GM15510 (cell line): Measurements from ENCODE around the gene OSM.

Experiments used
- POLR2A ChIP-seq: IDR thresholded peaks from 3 replicates; pipeline ENCODE4 v1.6.1; 2011; ENCODE audit warnings: borderline replicate concordance; ENCODE audit not compliant: insufficient read length; ENCODE audit errors: extremely low read depth

Gene OSM

DNA sequence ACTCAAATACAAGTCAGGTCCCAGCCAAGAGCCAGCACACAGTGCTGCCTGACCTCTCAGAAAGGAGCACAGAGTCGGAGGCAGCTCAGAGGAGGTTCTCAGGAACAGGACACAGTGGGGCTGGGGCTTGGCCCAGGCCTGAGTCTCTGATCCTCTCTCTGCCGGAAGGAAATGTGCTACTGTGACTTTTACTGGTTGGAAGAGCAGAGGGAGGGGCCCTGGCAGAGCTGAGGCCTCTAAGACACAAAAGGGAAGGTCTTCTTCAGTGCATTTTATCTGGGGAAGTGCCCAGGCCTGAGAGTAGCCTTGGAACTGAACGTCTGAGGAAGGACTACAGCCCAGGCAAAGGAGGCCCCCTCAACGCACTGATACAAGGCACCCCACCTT lies 38.9 kb upstream of the OSM start:
- TF ChIP-seq POLR2A, result peak; percentile 60

DNA sequence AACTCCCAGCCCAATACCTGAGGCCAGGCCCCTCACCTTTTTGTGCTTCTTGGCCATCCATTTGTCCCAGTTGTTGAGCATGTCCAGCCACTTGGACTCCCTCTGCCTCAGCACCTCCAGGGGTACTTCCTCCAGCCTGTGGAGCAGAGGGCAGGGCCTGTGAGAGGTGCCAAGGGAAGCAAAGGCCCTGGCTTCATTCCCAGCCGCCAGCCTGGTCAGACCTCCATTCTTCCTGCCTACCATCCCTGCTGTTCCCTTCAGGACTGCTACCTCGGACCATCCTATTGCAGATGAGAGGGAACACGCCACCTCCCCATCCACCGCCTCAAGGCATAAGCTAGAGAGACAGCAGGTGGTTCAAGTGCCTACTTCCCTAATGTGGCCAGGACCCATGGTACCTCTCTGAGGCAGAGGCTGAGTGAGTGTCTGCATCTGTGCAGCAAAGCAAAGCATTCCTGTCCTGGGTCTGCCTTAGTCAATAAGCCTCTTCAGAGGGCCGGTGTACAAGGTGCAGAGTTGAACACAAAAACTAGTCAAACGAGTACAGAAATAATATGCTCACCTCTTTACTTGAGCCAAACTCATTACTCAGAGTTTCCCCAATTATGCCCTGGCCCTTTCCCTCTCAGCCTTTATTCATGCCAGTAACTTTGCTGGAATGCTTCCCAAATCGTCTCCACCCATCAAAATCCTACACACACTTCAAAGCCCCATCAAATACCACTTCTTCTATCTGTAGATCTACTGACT lies 38.0 kb upstream of the OSM start:
- TF ChIP-seq POLR2A, result no peak

DNA sequence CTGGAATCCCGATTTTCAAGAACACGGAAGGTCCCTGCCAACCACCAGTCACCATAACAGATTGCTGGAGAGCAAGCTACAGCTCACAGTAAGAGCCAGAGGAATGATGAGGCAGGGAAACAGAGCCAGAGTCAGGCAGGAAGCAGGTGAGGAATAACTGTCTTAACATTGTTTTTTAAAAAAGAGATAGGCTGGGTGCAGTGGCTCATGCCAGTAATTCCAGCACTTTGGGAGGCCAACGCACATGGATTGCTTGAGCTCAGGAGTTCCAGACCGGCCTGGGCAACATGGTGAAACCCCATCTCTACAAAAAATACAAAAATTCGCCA lies 36.1 kb upstream of the OSM start:
- no peak for TF ChIP-seq POLR2A

DNA sequence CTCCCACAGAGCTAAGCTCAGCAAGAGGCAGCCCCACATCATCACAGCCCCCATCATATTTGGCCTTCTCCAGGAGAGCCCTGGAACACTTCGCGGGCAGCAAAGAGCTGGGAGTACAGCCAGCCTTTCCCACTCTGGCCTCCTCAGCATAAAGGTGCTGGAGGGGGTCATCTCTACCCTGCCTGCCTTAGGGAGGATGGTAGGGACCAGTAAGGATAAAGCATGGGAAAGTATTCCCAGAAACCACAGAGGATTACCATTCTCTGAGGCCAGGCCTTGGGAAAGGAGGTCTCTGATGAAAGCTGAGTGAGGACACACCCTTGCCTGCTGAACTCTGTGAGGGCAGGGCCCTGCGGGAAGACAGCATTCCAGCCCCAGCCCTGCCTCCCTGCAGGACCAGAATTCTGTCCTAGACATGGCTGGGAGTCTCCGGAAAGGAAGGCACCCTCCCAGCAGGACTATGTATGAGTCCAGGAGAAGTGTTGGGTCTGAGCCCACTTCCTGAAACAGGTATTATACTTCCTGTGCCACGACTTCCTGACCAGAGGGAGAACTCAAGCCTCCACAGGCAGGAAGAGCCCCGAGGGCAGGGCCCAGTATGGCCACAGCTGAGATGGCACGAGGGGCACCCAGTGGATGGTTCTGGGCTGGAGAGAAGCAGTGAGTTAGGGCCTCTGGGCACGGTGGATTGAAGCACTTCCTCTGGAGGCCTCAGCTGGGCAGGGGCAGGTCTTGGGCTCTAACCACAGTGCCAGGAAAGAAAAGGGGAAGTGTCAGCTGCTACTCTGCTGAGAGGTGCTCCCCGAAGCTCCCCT lies 35.6 kb upstream of the OSM start:
- no peak for TF ChIP-seq POLR2A

DNA sequence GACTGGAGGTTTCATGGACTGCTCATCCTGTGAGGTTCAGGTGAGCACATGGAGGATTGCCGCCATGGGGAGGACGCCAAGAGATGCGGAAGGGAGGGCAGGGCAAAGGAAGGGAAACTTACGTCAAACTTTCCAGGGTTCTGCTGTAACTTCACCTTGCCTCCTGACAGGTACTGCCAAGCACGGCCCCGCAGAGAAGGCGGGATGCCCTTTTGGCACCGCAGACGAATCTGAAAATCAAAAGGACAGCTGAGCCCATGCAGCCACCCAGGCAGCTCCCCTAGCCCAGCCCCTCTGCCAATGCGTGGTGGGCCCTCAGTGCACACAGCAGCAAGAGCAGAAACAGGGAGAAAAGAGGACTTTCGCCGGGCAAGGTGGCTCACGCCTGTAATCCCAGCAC lies 32.7 kb upstream of the OSM start:
- no peak for TF ChIP-seq POLR2A

DNA sequence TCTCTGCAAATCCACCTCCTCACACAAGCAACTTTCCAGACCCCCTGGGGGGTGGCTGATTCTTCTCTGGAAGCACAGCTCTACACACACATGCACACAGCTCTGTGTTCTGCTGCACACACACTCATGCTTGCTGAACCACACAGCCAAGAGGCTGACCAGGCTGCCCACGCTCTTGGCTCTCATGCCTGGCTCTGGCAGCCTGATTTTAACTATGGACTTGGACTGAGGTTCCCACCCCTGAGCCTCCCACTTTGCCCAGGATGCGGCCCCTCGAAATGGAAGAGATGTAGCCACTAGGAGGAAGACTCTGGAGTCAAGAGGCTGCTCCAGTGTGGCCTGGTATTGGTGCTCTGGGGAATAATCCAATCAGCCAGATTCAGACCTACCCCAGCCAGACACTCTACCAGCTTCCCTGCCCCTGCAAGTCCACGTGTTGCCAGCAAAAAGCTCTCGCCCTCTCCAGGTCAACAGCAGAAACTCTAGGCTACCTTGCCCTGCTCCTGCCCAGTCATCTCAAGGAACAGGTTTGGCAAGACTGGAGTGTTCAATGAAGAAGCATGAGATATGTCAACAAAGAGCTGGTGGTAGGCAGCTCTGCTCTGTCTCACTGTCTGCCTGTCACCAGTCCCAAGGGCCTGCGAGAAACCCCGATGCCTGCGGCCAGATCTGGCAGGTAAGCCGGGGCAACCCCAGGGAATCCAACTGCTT lies 31.5 kb upstream of the OSM start:
- no peak for TF ChIP-seq POLR2A

DNA sequence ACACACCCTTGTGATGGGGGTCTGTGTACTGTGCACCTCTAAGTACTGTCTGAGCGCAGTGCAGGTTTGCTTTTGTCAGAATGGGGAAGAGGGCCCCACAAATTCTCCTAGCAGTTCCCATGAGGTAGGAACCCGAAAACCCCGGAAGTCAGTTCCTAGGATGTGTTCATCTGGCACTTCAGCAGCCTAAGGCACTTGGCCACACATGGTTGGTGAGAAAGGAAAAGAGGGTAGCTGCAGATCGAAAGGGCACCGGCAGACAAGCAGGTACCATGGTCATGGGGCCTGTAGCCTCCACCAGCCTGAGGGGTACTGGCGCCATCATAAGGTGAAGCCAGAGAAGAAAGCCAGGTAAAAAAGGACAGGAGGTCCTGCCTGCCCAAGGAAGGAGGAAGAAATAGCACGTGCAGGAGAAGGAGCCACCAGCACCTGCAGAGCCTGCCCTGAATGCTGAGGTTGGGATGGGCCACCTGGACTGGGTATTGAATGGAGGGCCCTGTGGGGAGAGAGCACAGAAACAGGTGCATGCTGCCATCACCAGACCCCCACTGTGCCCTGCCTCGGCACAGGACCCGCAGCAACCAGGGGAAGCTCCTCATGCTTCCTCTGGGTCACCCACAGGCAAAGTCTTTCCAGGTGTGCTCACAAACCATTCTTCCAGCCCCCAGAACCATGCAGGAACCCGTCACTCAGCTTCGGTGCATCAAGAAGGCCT lies 30.8 kb upstream of the OSM start:
- TF ChIP-seq POLR2A, result no peak

DNA sequence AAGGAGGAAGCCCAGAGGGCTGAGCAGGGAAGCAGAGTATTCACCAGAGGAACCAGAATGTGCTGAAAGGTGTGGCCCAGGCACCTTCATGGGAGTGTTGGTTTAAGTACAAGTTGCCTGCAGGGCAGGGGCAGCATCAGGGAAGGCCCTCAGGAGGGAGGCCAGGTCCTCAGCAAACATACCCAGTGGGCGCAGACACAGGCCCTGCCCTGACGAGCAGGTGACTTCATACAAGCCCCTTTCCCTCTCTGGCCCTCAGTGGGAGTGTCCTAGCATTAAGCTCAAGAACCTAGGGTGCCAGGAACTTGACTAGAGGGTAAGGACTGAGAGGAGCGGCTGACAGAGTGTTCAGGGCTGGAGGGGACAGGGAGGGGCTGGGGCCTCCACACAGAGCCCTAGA lies 30.2 kb upstream of the OSM start:
- no peak for TF ChIP-seq POLR2A

DNA sequence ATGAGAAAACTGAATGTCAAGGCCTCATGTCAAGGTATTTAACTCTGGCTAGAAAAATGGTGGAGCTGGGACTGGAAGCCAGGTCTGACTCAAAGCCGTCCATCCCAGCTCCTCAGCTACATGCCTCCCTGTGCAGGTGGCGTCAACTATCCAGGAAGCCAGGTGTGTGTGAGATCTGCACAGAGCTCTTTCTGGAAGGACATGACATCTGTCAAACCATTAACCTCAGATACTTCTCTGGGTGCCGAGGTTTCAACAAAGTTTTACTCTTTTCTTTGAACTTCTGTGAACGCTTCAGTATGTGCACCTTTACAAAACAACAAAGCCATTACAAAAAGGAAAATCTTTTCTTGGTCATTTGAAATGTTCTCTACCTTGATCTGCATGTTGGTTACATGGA lies 29.7 kb upstream of the OSM start:
- TF ChIP-seq POLR2A, result no peak

DNA sequence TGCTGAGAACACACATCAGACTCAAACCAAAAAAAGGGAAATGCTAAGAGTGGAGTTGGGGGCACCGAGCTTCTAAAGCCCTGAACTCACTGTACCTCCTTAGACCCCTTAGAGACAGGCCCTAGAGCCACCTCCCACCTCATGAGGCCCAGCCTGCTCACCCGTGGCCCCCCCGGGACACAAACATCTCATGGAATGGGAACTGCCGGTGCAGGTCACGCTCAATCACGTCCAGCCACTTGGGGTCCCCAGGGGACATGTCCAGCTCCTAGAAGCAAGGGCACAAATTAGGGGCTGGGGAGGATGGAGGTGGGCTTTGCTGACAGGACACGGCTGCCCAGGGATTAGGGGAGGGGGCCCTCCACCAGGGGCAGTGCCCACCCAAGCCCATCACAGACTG lies 28.9 kb upstream of the OSM start:
- no peak for TF ChIP-seq POLR2A

DNA sequence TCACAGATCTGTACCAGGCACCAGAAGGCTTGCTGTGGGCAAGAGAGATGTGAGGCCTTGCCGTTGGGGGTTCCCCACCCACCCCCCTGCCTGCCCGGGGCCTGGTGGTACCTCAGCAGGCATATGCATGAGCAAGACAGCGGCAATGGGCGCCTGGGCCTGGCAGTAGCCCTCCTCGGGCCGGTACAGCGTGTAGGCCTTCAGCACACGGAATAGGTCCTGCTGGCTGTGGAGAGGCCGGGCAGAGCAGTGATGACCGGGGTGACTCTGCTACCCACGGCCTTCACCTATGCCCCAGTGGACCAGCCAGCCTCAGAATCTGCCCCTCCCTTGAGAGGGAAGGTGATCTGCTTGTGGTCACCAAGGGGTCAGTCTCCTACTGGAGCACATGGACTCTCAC lies 28.2 kb upstream of the OSM start:
- no peak for TF ChIP-seq POLR2A

DNA sequence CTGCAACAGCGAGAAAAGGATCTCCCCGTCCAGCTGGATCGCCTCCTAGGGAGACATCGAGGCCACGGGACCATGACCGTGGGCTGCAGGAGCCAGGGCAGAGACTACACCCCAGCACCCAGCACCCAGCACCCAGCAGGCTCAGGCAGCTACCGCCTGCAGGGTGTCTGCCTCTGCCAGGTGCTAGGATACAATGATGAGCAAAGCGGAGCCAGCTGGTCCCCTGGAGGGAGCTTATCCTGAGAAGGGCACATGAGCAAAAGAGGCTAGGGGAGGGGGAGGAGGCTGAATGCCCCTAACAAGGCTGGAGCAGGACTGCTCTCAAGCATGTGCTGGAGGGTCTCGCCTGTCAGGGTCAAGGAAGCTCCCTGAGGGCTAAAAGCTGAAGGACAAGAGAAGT lies 27.4 kb upstream of the OSM start:
- TF ChIP-seq POLR2A, result no peak

DNA sequence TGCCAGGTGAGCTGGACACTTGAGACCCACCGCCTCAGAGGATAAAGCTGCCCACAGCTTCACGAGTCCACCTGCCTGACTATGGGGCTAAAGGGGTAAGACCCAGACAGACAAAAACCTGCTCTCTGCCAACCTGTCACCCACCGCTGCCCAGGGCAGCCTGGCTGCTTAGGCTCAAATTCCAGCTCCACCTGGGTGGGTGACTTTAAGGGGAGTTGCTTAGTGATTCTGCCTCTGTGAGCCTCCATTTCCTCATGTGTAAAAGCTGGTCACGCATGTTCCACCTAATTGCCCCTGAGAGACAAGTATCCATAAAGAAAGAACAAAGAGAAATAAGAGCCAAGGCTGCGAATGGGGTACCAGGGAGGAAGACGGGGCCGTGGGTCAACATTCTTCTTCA lies 26.4 kb upstream of the OSM start:
- TF ChIP-seq POLR2A, result no peak

DNA sequence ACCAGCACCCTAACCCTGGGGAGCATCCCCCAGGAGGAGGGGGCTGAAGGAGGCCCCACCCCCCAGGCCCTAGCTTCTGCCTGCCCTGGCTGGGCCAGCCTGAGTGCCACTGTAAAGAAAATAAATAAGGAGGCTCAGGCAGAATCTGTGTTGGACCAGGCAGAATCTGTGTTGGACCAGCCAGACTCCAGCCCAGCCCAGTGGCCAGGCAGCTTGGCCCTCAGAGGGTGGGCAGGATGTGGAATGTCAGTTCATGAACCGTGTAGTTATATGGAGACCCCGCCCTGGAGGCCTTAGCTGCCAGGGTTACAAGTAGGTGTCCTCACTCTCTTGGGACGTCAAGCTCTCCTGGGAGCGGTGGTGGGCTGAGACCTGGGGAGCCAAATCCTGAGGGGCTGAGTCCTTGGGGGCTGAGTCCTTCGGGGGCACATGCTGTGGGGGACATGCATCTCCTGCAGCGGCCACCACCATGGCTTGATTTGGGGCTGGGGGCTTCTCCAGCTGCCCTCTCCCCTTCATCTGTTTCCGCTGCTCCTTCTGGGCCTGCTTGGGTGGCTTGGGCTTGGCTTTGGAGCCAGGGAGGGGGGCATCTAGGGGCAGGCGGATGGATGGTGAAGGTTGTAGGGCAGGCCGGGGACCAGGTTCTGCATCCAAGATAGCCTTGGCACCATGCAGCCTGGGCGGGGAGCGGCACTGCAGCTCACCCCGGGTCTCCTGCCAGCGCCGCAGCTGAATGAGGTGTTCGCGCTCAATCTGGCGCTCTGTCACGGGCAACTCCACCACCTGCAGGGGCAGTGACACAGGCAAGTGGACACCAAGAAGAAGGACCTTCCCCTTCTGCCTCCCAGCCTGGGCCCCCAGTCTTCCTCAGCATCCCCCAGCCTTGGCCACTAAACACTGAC lies 25.7 kb upstream of the OSM start:
- no peak for TF ChIP-seq POLR2A
